Suprapubic skin (tissue), 3 donors: Measurements from ENCODE around the gene SLC22A4.

Experiments
- CTCF ChIP-seq, 2 donors: fragments of 200-600 bp in 1 of 2; fragments of 450-650 bp in 1 of 2; sonication (generic) in 1 of 2; IDR thresholded peaks; one replicate each; pipeline ENCODE4 v1.5.1; 2016 to 2019; ENCODE audit warnings: antibody characterized with exemption in 2 of 2, mild to moderate bottlenecking in 1 of 2, moderate library complexity in 1 of 2
- EP300 ChIP-seq: sonication (generic); formaldehyde crosslinking; IDR thresholded peaks from one replicate; pipeline ENCODE4 v1.6.1; 2017; ENCODE audit warnings: antibody characterized with exemption
- POLR2A ChIP-seq, 2 donors: fragments of 450-650 bp; IDR thresholded peaks; one replicate each; pipeline ENCODE4 v1.6.1; 2017; ENCODE audit warnings: antibody characterized with exemption in 2 of 2, mild to moderate bottlenecking in 2 of 2, moderate library complexity in 2 of 2

- TF ChIP-seq CTCF (IDR thresholded peaks at IDR 0.05): no peak
- no peak for TF ChIP-seq EP300
- TF ChIP-seq POLR2A (IDR thresholded peaks at IDR 0.05): no peak
Measured at GRCh38 chr5:132319975-132320374, 25.8 kb downstream of the SLC22A4 start.
